ENCODE results near the gene OR5P2. TPM values are rescaled to one million over a fixed set of nuclear protein-coding genes. Genes with fewer than 3 reads are reported as not detected.
"Not testable (repeated sequence)": the region's sequence is repeated elsewhere in the genome, so short reads cannot be mapped to it uniquely, and the experiment has no call there.

OR5P2 gene, protein sequence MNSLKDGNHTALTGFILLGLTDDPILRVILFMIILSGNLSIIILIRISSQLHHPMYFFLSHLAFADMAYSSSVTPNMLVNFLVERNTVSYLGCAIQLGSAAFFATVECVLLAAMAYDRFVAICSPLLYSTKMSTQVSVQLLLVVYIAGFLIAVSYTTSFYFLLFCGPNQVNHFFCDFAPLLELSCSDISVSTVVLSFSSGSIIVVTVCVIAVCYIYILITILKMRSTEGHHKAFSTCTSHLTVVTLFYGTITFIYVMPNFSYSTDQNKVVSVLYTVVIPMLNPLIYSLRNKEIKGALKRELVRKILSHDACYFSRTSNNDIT
- total RNA-seq = not detected
- long read RNA-seq = 0 reads

- DNase-seq (ENCODE audit: low spot score) = no peak
Observed at GRCh38 chr11:7796842-7797241, at the start of gene OR5P2. OR5P2 (minus strand) TSS chr11:7796942; CDS start chr11:7796942, 0 bp downstream.

GRCh38 chr11:7846003-7846402, 49.3 kb upstream of the OR5P2 start:
- no peak for DNase-seq (ENCODE audit: low spot score)

DNA sequence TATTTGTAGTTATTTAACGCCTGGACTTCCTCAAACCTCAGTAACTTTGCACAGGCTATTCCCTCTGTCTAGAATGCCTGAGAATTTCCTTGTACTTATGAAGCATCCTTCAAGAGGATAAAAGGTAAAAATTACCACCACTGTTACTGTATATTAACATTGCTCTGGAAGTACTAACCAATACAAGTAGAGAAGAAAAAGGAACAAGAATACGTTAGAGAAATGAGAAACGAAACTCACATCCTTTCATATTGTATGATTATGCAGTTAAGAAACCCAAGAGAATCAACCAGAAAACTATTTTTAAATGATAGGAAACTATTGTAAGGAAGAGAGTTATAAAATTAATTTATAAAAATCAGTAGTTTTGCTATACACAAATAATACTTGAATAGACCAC, 48.2 kb upstream of the OR5P2 start:
- no peak for DNase-seq (ENCODE audit: low spot score)

DNA sequence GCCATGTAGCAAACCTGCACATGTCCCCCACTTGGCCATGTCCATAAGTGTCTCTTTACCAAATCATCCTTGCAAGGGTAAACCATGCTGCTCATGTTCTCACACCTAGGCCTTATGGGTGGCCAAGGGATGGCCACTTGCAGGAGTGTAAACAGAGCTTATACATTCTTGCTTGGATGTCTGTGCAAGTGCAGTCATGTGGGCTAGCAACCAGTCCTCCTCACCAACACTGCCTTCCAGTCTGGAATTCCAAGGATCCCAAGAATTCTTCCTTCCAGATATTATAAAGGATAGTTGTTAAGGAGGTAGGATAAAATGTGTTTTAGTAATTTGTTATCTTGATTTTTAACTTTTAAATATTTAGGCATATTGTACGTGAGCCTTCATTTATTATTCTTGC, 47.8 kb upstream of the OR5P2 start:
- no peak for DNase-seq (ENCODE audit: low spot score)

- DNase-seq (ENCODE audit: low spot score) = no peak
Observed at GRCh38 chr11:7840578-7840977, 43.8 kb upstream of the OR5P2 start.

DNA sequence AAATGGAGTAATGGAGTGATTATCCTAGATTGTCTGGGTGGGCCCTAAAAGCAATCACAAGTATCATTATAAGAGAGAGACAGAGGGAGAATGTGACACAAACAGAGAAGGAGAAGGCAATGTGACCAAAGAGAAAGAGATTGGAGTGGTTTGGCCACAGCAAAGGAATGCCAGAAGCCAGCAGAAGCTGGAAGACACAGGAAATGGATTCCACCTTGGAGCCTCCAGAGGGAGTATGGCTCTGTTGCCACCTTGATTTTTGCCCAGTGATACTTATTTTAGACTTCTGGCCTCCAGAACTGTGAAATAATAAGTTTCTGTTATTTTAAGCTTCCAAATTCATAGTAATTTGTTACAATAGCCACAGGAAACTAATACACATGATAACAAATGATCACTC, 36.8 kb upstream of the OR5P2 start:
- no peak for DNase-seq (ENCODE audit: low spot score)

DNA sequence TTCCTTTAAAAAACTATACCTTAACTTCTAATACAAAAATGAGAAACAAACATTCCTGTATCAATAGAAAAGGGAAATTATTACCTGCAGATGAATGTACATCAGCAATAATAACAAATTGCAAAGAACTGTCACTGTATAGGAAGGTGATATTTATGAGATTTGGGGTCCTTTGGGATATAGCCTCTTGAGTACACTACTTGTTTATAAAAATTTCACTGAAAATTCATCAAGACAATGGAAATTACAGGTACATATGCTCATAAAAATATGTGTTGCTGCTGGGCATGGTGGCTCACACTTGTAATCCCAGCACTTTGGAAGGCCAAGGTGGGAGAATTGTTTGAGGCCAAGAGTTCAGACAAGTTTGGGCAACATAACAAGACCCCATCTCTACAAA, 34.0 kb upstream of the OR5P2 start, which contains the start of gene OR5P3:
OR5P3 (minus strand) TSS at position 101 of the 400 bp plus-strand sequence.
- DNase-seq (ENCODE audit: low spot score) = no peak

- DNase-seq (ENCODE audit: low spot score) = no peak
Observed at GRCh38 chr11:7826324-7826723, 29.6 kb upstream of the OR5P2 start.

DNA sequence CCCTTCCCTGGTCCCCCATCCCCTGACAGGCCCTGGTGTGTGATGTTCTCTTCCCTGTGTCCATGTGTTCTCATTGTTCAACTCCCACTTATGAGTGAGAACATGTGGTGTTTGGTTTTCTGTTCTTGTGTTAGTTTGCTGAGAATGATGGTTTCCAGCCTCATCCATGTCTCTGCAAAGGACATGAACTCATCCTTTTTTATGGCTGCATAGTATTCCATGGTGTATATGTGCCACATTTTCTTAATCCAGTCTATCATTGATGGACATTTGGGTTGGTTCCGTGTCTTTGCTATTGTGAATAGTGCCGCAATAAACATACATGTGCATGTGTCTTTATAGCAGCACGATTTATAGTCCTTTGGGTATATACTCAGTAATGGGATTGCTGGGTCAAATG, 23.7 kb upstream of the OR5P2 start:
- not testable (repeated sequence) for DNase-seq (ENCODE audit: low spot score)

GRCh38 chr11:7814897-7815296, 18.2 kb upstream of the OR5P2 start:
- not testable (repeated sequence) for DNase-seq (ENCODE audit: low spot score)

DNA sequence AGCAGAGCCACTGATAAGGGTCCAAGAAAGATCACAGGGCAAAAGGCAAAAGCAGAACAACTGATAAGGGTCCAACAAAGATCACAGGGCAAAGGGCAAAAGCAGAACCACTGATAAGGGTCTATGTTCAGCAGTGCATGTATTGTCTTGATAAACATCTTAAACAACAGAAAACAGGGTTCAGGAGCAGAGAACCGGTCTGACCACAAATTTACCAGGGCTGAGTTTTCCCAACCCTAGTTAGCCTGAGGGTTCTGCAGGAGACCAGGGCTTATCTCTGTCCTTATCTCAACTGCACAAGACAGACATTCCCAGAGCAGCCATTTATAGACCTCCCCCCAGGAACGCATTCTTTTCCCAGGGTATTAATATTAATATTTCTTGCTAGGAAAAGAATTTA, 13.6 kb upstream of the OR5P2 start:
- not testable (repeated sequence) for DNase-seq (ENCODE audit: low spot score)

DNA sequence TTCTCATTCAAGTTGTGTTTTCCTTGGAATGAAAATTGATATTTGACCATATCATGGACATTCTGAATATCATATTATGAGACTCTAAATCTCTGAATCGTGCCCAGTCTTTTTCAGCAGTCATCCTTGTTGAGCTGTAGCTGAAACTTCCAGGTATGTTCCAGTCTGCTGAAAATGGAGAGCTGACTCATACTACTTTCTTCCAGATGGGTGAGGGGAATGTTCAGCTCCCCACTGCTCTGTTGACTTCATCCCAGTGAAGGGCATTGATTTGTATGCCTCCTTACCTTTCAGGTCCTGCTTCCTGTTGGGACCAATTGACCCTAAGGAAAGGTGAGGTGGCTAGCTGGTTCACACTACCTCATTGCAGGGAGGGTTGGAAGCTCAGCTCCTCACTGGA, 3.5 kb downstream of the OR5P2 start:
- no peak for DNase-seq (ENCODE audit: low spot score)

GRCh38 chr11:7787239-7787638, 9.5 kb downstream of the OR5P2 start:
- DNase-seq (ENCODE audit: low spot score) = no peak

DNA sequence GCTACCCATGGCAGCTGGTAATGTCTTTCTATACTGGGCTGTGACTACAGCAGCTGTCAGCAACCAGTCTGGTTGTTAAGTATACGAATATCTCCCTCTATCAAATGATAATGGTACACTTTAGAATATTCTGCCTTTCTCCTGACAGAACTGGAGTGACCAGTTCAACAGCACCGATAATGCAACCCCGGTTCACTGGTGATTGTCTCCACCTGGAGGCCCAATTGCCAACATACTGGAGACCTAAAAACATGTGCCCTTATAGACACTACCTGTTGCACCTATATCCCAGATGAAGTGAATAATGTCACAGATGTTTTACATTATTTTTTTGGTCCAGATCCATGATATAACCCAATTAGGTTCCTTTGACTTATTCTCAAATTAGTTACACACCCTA, 21.1 kb downstream of the OR5P2 start:
- no peak for DNase-seq (ENCODE audit: low spot score)

DNA sequence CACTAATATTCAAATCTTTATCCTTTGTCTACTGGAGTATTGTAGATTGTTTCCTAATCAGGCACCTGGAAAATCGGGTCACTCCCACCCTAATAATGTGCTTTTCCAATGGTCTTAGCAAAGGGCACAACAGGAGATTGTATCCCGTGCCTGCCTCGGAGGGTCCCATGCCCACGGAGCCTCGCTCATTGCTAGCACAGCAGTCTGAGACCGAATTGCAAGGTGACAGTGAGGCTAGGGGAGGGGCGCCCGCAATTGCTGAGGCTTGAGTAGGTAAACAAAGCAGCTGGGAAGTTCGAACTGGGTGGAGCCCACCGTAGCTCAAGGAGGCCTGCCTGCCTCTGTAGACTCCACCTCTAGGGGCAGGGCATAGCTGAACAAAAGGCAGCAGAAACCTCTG, 32.4 kb downstream of the OR5P2 start:
- DNase-seq (ENCODE audit: low spot score) = not testable (repeated sequence)

- DNase-seq (ENCODE audit: low spot score) = no peak
Observed at GRCh38 chr11:7759010-7759409, 37.7 kb downstream of the OR5P2 start.

DNA sequence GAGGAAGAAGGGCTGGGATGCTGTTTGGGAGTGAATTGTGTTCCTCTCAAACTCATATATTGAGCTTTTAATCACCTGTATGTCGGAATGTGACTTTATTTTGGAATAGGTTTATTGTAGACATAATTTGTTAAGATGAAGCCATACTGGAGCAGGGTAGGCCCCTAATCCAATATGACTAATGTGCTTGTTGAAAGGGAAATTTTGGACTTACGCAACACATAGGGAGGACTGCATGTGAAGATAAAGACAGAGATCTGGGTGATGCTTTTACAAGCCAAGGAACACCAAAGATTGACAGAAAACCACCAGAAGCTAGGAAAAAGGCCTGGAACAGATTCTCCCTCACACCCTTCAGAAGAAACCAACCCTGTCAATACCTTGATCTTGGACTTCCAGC, 47.3 kb downstream of the OR5P2 start:
- DNase-seq (ENCODE audit: low spot score) = no peak

Other genes with a start within 250 kb of the OR5P2 start
- 4.2 TPM for gene CYB5R2, start 123.4 kb downstream of the OR5P2 start, total RNA-seq
- not detected for gene OVCH2, start 90.5 kb downstream of the OR5P2 start, total RNA-seq
- gene OR5P3, start 33.9 kb upstream of the OR5P2 start, total RNA-seq = not detected
- not detected for gene OR10A6, start 134.3 kb upstream of the OR5P2 start, total RNA-seq
- gene OR10A3, start 144.8 kb upstream of the OR5P2 start, total RNA-seq = not detected
- gene NLRP10, start 168.5 kb upstream of the OR5P2 start, total RNA-seq = not detected
- gene EIF3F, start 190.4 kb upstream of the OR5P2 start, total RNA-seq = 144 TPM

Data from mesenteric fat pad (tissue), 1 donor.